Activated CD4-positive, alpha-beta memory T cell treated with anti-CD3 and anti-CD28 coated beads, Interleukin-2, amount 10 ng/mL, durations not matched to agents 7 days and 5 days (primary cell): ENCODE data around the gene CD200R1L. TPM values are rescaled to one million over a fixed set of nuclear protein-coding genes. Genes with fewer than 3 reads are reported as not detected.

ENCODE experiments used
- CTCF ChIA-PET: fragments of 350-600 bp; sonication (Branson Sonifier 250); formaldehyde crosslinking; loops from one replicate; lab custom pipeline; 2021; ENCODE audit warnings: antibody characterized with exemption, inconsistent platforms; lab: Charles Lee
- POLR2A ChIA-PET: fragments of 350-600 bp; sonication (Branson Sonifier 250); formaldehyde crosslinking; loops from one replicate; lab custom pipeline; 2021; ENCODE audit warnings: antibody characterized with exemption; lab: Charles Lee
- DNase-seq: peaks from one replicate; pipeline ENCODE4 v3.0.0-alpha.2; 2020
- H3K27ac Mint-ChIP-seq: one replicate; pipeline ENCODE4 v1.8.0; 2021; ENCODE audit warnings: mild to moderate bottlenecking, mixed read lengths
- H3K27me3 Mint-ChIP-seq: one replicate; pipeline ENCODE4 v1.8.0; 2021; ENCODE audit warnings: mixed read lengths
- H3K36me3 Mint-ChIP-seq: one replicate; pipeline ENCODE4 v1.8.0; 2021; ENCODE audit warnings: low read depth, mixed read lengths
- H3K4me1 Mint-ChIP-seq: one replicate; pipeline ENCODE4 v1.8.0; 2021; ENCODE audit warnings: mixed read lengths
- H3K4me3 Mint-ChIP-seq: one replicate; pipeline ENCODE4 v1.8.0; 2021; ENCODE audit warnings: mild to moderate bottlenecking, mixed read lengths
- H3K9me3 Mint-ChIP-seq: one replicate; pipeline ENCODE4 v1.8.0; 2021; ENCODE audit warnings: mixed read lengths
- total RNA-seq, 2 experiments: library from RNA; stranded (reverse); gene quantifications; one replicate each; pipeline ENCODE4 v1.2.3, GENCODE V29; 2021

The CD200R1L gene
- total RNA-seq, 2 experiments from 2014 or later: not detected

- Mint-ChIP-seq H3K4me3 (no peak overlapping the region), H3K36me3 (no peaks in the 10 kb centered on the region), H3K27ac (no peak overlapping the region), H3K27me3 (no peaks in the 10 kb centered on the region), H3K4me1 (peaks cover 24% of the 10 kb centered on the region), H3K9me3 (no peaks in the 10 kb centered on the region)
- ChIA-PET CTCF (interaction anchor here (0.8 to 1.9 kb wide), 4 partner anchors 9 to 174 kb away, joined by 3 to 7 read pairs (median 5); no protein-coding TSS in a partner anchor), POLR2A (no interaction called here)
- no peak for DNase-seq
These were observed 30.7 kb downstream of the CD200R1L start for GRCh38 chr3:112815981-112816380.

DNA sequence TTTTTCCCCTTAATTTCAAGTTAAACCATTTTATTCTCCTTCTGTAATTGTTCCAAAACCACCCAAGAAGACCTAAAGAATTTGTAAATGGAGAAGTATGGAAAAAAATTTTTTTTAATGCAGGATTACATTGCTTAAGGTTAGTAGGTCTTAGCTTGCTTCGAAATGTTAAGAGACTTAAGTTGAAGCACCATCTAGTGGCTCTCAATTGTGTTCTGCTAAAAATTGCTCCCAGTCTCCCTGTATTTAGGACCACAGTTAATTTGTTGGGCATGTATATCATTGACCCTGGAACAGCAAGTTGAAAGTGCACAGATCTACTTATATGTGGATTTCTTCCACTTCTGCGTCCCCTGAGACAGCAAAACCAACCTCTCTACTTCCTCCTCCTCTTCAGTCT lies 32.4 kb downstream of the CD200R1L start:
- POLR2A ChIA-PET: interaction anchor here (0.9 to 1.3 kb wide), 2 partner anchors 34 to 160 kb away, joined by 3 read pairs; no protein-coding TSS in a partner anchor
- Mint-ChIP-seq H3K36me3 (no peaks in the 10 kb centered on the region), H3K9me3 (no peaks in the 10 kb centered on the region), H3K27me3 (no peaks in the 10 kb centered on the region), H3K4me3 (no peak overlapping the region), H3K27ac (no peak overlapping the region), H3K4me1 (peaks cover 24% of the 10 kb centered on the region)
- DNase-seq: no peak
- CTCF ChIA-PET: interaction anchor here (1.0 to 2.4 kb wide), 7 partner anchors 16 to 232 kb away, joined by 4 to 32 read pairs (median 6); no protein-coding TSS in a partner anchor

GRCh38 chr3:112813723-112814171 lies 32.9 kb downstream of the CD200R1L start:
- peaks cover 24% of the 10 kb centered on the region for H3K4me1 Mint-ChIP-seq
- no peak overlapping the region for H3K4me3 Mint-ChIP-seq
- no peaks in the 10 kb centered on the region for H3K36me3 Mint-ChIP-seq
- DNase-seq: no peak
- CTCF ChIA-PET: interaction anchor here (1.0 to 2.4 kb wide), 7 partner anchors 16 to 232 kb away, joined by 4 to 32 read pairs (median 6); no protein-coding TSS in a partner anchor
- no peaks in the 10 kb centered on the region for H3K27me3 Mint-ChIP-seq
- H3K9me3 Mint-ChIP-seq: no peaks in the 10 kb centered on the region
- H3K27ac Mint-ChIP-seq: no peak overlapping the region
- POLR2A ChIA-PET: interaction anchor here (0.7 to 1.3 kb wide), 2 partner anchors 160 to 189 kb away, joined by 3 read pairs; no protein-coding TSS in a partner anchor

DNA sequence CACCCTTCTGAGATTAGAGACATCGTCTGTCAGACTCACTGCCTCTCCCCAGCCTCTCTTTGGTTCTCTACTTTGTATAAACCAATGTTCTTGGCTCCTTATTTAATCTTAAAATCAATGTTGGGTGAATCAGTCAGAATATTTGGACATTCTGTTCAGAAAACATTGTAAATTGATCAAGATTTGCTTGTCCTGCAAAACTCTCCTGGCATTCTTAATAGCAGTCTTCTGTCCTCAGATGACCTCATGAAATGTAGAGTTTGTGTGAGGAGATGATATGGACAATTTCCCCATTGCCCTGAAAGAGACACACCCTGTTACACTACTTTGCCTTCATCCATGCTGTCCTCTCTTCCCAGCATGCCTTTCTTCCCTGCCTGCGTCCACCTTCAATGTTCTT lies 33.6 kb downstream of the CD200R1L start:
- peaks cover 24% of the 10 kb centered on the region for H3K4me1 Mint-ChIP-seq
- ChIA-PET POLR2A (interaction anchor here (0.7 to 1.3 kb wide), 2 partner anchors 161 to 190 kb away, joined by 3 read pairs; no protein-coding TSS in a partner anchor), CTCF (interaction anchor here (1.3 to 2.4 kb wide), 5 partner anchors 73 to 231 kb away, joined by 5 to 32 read pairs (median 6); no protein-coding TSS in a partner anchor)
- DNase-seq: no peak
- H3K27ac Mint-ChIP-seq: no peak overlapping the region
- H3K27me3 Mint-ChIP-seq: no peaks in the 10 kb centered on the region
- no peaks in the 10 kb centered on the region for H3K9me3 Mint-ChIP-seq
- H3K36me3 Mint-ChIP-seq: no peaks in the 10 kb centered on the region
- no peak overlapping the region for H3K4me3 Mint-ChIP-seq

GRCh38 chr3:112811917-112812660 lies 34.6 kb downstream of the CD200R1L start:
- POLR2A ChIA-PET: no interaction called here
- H3K27ac Mint-ChIP-seq: no peak overlapping the region
- H3K4me3 Mint-ChIP-seq: no peak overlapping the region
- peaks cover 30% of the 10 kb centered on the region for H3K4me1 Mint-ChIP-seq
- DNase-seq: no peak
- H3K36me3 Mint-ChIP-seq: no peaks in the 10 kb centered on the region
- H3K9me3 Mint-ChIP-seq: no peaks in the 10 kb centered on the region
- CTCF ChIA-PET: interaction anchor here (1.3 kb wide), 1 partner anchor 77 kb away, joined by 5 read pairs; no protein-coding TSS in a partner anchor
- H3K27me3 Mint-ChIP-seq: no peaks in the 10 kb centered on the region

DNA sequence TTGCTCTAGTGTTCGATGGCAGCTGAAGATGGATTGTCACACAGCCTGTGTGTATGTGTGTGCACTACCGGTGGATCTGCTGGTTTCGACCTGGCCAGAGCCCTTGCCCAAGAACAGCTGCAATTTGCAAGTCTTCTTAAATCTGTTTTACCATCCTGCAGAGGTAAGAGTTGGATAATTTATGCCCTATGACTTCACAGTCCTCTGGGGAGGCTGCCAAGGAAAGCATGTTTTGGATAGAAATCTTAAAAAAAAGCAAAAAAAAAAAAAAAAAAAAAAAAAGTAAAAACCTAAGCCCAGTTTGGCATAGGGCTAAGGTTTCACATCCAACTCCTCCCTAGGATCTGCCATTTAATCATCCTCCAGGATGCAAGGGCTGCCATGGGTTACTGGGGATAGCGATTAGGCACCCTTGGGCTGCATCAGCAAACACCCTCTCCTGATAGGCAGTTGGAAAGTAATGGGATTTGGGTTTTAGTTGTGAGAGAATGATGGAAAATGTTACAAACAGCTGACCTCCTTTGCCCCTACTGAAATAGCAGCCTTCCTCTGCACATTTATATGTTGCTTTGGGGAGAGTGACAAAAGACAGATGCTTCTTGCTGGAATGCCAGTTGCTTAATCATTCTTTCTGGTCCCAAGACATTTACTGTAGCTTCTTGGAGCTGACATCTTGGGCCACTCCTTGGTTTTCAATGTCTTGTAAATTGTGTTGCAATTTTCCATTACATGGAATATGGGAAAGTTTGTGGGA lies 35.4 kb downstream of the CD200R1L start:
- Mint-ChIP-seq H3K27ac (no peak overlapping the region), H3K4me3 (no peak overlapping the region), H3K9me3 (no peaks in the 10 kb centered on the region), H3K4me1 (peaks cover 30% of the 10 kb centered on the region), H3K36me3 (no peaks in the 10 kb centered on the region), H3K27me3 (no peaks in the 10 kb centered on the region)
- no peak for DNase-seq
- ChIA-PET CTCF (no interaction called here), POLR2A (no interaction called here)

- no peak overlapping the region for H3K4me3 Mint-ChIP-seq
- H3K4me1 Mint-ChIP-seq: peaks cover 30% of the 10 kb centered on the region
- ChIA-PET POLR2A (no interaction called here), CTCF (no interaction called here)
- H3K27ac Mint-ChIP-seq: no peak overlapping the region
- no peaks in the 10 kb centered on the region for H3K36me3 Mint-ChIP-seq
- no peaks in the 10 kb centered on the region for H3K9me3 Mint-ChIP-seq
- no peaks in the 10 kb centered on the region for H3K27me3 Mint-ChIP-seq
- no peak for DNase-seq
These were observed 36.1 kb downstream of the CD200R1L start for GRCh38 chr3:112810561-112810960.

DNA sequence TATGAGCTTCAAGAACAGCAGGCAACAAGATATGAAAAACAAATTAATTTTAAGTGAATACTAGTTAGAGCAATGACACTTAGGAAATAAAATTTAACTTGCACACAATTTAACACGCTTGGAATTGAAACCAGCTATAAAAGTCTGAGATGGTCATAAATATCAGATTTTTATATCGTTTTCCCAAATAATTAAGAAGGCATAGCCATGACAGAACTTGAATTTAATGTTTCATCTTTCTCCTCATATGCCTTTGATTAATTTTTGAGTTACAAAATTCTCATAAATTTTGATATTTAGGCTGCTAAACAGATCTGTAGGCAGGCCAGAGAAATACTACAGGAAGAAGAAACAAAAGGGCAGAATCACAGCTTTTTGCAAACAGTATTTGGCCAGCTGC lies 38.5 kb downstream of the CD200R1L start:
- ChIA-PET POLR2A (no interaction called here), CTCF (interaction anchor here (0.6 to 1.0 kb wide), 4 partner anchors 73 to 171 kb away, joined by 3 to 4 read pairs (median 3); no protein-coding TSS in a partner anchor)
- Mint-ChIP-seq H3K4me1 (peaks cover 16% of the 10 kb centered on the region), H3K4me3 (no peak overlapping the region), H3K9me3 (no peaks in the 10 kb centered on the region), H3K27ac (no peak overlapping the region), H3K27me3 (no peaks in the 10 kb centered on the region), H3K36me3 (no peaks in the 10 kb centered on the region)
- no peak for DNase-seq

GRCh38 chr3:112807685-112808084 lies 39.0 kb downstream of the CD200R1L start:
- H3K9me3 Mint-ChIP-seq: no peaks in the 10 kb centered on the region
- ChIA-PET POLR2A (interaction anchor here (0.7 kb wide), 1 partner anchor 144 kb away, joined by 3 read pairs; no protein-coding TSS in a partner anchor), CTCF (interaction anchor here (0.6 to 1.0 kb wide), 4 partner anchors 73 to 172 kb away, joined by 3 to 4 read pairs (median 3); no protein-coding TSS in a partner anchor)

GRCh38 chr3:112806903-112807302 lies 39.8 kb downstream of the CD200R1L start:
- H3K27me3 Mint-ChIP-seq: no peaks in the 10 kb centered on the region
- CTCF ChIA-PET: no interaction called here
- H3K27ac Mint-ChIP-seq: no peak overlapping the region
- H3K4me3 Mint-ChIP-seq: no peak overlapping the region
- H3K4me1 Mint-ChIP-seq: peaks cover 13% of the 10 kb centered on the region
- no peak for DNase-seq
- POLR2A ChIA-PET: interaction anchor here (0.7 to 1.1 kb wide), 2 partner anchors 32 to 145 kb away, joined by 3 read pairs; no protein-coding TSS in a partner anchor
- no peaks in the 10 kb centered on the region for H3K9me3 Mint-ChIP-seq
- H3K36me3 Mint-ChIP-seq: no peaks in the 10 kb centered on the region

More at GRCh38 chr3:112807685-112808084, 39.0 kb downstream of the CD200R1L start:
- H3K4me1 Mint-ChIP-seq: peaks cover 14% of the 10 kb centered on the region
- no peak overlapping the region for H3K27ac Mint-ChIP-seq
- DNase-seq: no peak
- no peak overlapping the region for H3K4me3 Mint-ChIP-seq
- no peaks in the 10 kb centered on the region for H3K36me3 Mint-ChIP-seq
- no peaks in the 10 kb centered on the region for H3K27me3 Mint-ChIP-seq

GRCh38 chr3:112805126-112805525 lies 41.5 kb downstream of the CD200R1L start:
- Mint-ChIP-seq H3K36me3 (no peaks in the 10 kb centered on the region), H3K4me3 (no peak overlapping the region), H3K27me3 (no peaks in the 10 kb centered on the region), H3K4me1 (peaks cover 10% of the 10 kb centered on the region), H3K9me3 (no peaks in the 10 kb centered on the region), H3K27ac (no peak overlapping the region)
- ChIA-PET CTCF (no interaction called here), POLR2A (no interaction called here)
- DNase-seq: no peak

GRCh38 chr3:112804021-112804420 lies 42.6 kb downstream of the CD200R1L start:
- ChIA-PET CTCF (no interaction called here), POLR2A (no interaction called here)
- Mint-ChIP-seq H3K4me3 (no peak overlapping the region), H3K9me3 (no peaks in the 10 kb centered on the region), H3K36me3 (no peaks in the 10 kb centered on the region), H3K4me1 (peaks cover 16% of the 10 kb centered on the region), H3K27me3 (no peaks in the 10 kb centered on the region), H3K27ac (no peak overlapping the region)
- no peak for DNase-seq
